NCI-H2171 (cell line): Measurements from ENCODE around the gene DYDC2.
"Not testable (repeated sequence)": the region's sequence is repeated elsewhere in the genome, so short reads cannot be mapped to it uniquely, and the experiment has no call there.

Source experiments
- DNase-seq: peaks from one replicate; lab custom pipeline; 2025; lab: John Stamatoyannopoulos, UW

The DYDC2 gene

GRCh38 chr10:80414142-80414895, 57.7 kb downstream of the DYDC2 start:
- DNase-seq, result peak; percentile 42

GRCh38 chr10:80415734-80416478, 59.3 kb downstream of the DYDC2 start:
- no peak for DNase-seq

GRCh38 chr10:80416479-80417098, 60.0 kb downstream of the DYDC2 start:
- DNase-seq, result no peak

- not testable (repeated sequence) for DNase-seq
Measured at GRCh38 chr10:80417256-80417655, 60.7 kb downstream of the DYDC2 start.
